HG03066 (cell line): ENCODE measurements around the gene TBC1D9B.
"Not testable (repeated sequence)": the region's sequence is repeated elsewhere in the genome, so short reads cannot be mapped to it uniquely, and the experiment has no call there.

Source experiments
- ATAC-seq: cut with Tn5 transposase; IDR thresholded peaks from one replicate; pipeline ENCODE4 v1.9.1; 2021; ENCODE audit warnings: low read depth; ENCODE audit not compliant: unreplicated experiment

TBC1D9B gene

GRCh38 chr5:179886190-179886911 is 21.3 kb downstream of the TBC1D9B start:
- no peak for ATAC-seq

DNA sequence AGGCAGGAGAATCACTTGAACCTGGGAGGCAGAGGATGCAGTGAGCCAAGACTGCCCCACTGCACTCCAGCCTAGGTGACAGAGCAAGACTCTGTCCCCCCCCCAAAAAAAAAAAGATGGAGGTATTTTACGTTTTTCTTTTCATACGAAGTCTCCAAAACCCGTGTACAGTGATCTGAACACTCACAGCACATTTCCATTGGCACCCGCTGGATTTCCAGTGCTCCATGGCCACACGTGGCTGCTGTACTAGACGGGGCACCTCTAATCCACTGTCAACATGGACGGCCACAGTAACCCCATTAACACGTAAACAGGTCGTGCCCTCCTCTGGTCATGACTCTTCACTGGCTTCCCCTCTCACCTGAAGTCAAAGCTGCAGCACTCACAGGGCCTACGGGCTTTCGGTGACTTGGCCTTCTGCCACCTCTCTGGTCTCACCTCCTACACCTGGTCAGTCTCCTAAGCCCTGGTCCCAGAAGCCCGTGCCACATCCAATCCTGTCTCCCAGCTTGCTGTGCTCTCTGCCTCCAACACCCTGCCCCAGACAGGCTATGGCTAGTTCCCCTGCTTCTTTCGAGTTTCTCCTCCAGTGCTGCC is 22.1 kb downstream of the TBC1D9B start:
- no peak for ATAC-seq

GRCh38 chr5:179883163-179883562 is 24.5 kb downstream of the TBC1D9B start:
- ATAC-seq: no peak

DNA sequence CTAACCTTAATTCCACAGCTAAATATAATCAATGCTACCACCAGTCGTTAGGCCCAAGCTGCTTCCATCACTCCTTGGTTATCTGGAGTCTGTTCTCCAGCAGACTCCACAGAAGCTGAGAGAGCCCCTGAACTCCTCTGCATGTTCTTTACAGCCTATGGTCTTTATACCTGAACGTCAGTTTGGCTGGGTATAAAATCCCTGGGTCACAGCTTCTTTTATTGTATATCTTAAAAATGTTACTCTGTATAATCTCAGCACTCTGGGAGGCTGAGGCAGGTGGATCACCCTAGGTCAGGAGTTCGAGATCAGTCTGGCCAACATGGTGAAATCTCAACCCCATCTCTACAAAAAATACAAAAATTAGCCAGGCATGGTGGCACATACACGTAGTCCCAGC is 25.4 kb downstream of the TBC1D9B start:
- ATAC-seq: no peak

DNA sequence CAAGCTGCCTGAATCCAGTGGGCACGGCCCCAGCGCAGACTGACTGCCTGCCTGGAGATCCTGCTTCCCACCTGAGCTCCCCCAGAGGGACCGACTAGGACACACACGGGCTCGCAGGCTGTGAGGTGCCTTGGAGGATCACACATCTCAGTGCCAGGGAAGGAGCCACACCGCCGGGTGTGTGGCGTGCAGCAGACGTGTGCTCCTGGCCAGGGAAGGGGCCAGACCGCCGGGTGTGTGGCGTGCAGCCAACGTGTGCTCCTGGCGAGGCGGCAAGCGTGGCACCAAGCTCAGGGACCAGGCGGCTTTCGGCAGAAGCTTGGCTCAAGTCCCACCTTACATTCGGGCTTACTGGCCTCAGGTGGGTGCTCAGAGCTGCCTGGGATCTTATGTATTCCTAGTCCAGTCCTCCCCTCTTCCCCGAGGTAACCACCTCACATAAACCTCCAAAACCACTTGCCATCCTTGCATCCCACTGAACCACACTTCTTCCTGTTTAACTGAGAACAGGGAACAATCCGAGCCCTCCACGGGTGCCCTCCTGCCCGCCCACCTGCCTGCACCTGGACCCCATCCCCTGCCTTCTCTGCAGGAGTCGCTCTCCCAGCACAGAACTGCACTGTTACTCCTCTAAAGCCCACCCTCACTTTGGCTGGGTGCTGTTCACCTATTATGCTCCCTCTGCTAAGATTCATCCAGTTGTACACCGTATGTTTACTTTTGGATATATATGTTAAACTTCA is 26.7 kb downstream of the TBC1D9B start:
- no peak for ATAC-seq

DNA sequence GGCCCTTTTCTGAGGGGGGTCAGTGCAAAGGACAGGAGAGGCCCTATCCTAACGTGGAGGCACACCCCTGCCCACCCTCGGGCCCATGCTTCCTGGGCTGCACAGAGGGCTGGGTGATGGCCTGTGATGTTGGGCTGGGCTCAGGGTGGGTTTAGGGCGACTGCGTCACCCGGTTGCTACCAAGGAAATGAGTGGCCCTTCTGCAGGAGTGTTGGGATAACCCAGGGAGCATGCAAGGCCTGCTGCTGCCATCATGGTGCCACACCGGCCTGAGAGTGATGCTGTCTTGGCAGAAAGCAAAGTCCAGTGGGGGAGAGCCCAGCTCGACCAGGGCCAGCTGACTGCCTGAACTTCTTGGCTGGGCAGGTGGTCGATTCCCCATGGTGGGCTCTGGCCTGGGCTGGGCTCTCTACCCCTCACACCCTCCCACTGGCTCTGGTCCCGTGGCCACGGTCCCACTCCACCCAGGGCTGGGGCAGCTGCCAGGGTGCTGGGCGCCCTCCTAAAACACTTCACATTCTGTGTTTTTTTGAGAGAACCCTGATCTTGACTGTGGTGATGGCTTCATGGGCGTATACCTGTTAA is 27.5 kb downstream of the TBC1D9B start:
- no peak for ATAC-seq

GRCh38 chr5:179879690-179880010 is 28.0 kb downstream of the TBC1D9B start:
- no peak for ATAC-seq

DNA sequence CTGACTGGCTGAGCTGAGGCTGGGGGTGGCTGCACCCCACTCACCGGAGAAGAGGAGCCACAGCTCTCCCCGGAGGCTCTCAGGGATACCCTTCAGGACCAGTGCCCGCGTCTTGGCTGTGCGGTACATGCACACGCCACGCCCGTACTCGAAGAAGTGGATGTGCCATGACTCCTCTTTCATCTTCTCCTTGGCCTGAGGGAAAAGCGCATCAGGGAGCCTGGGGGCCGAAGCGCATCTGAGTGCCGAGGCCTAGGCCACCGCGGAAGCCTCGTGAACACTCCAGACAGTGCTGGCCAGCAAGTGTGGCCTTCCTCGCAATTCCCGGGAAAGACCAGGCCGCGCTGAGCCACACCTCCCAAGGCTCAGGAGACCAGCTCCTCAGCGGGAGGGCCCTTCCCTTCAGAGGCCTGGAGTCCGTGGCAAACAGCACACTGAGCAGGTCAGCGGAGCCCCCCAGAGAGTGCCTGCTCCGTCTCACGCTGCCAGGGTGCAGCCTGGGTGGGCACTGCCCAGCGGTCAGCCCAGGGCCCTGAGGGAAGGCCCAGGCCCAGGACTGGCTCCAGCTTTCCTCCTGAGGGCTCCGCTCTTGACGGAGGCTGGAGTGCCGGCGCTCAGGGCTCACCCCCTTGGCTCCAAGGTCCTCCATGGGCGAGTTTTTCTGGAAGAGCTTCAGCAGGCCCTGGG is 28.6 kb downstream of the TBC1D9B start:
- no peak for ATAC-seq

GRCh38 chr5:179878222-179879002 is 29.3 kb downstream of the TBC1D9B start:
- ATAC-seq: no peak

DNA sequence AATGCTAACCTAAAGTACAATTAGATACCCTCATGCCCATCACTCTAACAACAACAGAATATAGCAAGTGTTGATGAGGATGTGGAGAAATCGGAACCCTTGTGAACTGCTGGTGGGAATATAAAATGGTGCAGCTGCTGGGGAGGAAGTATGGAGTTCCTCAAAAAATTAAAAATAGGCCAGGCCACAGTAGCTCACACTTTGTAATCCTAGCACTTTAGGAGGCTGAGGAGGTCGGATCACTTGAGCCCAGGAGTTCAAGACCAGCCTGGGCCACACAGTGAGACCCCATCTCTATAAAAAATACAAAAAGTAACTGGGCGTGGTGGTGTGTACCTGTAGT is 31.1 kb downstream of the TBC1D9B start:
- no peak for ATAC-seq

DNA sequence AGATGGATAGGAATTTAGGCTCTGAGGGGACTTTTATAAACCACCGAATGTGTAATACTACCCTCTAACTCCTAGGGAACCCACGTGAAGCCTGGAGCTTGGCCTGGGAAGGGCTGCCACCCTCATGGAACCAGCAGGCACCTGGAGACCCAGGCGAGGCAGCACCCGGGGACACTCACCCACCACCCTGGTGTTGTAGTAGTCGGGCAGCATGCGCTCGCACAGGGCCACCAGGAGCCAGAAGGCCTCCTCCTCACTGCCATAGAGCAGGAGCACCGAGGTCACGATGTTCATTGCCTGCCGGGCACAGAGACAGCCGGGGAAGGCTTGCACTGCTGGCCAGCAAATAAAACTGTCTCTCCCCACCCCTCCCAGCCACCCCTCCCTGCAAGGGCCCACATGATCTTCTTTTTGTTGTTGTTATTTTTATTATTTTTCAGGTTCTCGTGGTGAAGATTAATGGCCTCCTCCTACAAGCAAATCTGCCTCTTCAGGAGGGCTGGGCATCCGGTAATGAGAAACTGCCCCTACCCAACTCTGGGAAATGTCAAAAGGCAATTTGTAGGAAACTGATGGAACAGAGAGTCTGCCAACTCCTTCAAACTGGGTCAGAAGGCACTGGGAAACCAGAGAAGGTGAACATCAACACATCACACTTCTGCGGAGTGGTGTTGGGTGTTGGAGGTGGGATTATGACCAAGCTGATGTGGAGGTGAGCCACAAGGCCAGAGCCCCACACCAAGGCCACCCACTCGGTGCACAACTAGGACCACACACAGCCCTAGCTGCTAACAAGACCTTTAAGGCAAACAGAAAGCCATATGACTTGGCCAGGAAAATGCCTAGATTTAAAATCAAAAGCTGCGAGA is 31.7 kb downstream of the TBC1D9B start:
- ATAC-seq: no peak

DNA sequence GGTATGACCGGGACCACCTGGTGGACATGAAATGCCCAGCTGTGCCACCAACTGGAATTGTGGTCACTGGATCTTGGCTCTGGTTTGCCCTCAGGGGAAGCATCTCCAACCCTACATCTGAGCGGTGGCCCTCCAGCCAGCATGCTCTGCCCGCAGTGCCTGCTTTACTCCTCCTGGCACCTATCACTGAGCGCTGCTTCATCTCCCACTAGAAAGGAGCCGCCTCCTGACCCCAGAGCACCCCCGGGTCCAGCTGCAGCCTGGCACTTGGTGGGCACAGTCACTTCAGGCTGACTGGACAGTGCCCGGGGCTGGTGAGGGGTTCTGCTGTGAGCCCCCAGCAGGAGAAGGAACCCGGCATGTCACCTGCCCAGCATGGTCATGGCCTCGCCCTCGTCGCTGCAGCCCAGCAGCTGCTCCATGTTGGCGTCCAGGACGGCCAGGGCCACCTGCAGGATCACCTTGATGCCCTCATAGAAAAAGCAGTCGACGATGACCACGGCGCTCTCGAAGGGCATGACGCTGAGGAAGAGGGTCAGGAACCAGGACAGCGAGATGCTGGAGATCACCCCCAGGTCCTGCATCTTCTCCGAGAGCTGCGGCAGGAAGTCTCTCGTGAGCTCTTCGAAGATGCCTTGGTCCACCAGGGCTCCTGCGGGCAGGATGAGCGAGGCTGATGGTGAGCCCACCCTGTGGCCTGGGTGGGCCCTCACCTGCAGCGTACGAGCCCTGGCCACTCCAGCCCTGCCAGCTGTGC is 33.0 kb downstream of the TBC1D9B start:
- ATAC-seq: no peak

DNA sequence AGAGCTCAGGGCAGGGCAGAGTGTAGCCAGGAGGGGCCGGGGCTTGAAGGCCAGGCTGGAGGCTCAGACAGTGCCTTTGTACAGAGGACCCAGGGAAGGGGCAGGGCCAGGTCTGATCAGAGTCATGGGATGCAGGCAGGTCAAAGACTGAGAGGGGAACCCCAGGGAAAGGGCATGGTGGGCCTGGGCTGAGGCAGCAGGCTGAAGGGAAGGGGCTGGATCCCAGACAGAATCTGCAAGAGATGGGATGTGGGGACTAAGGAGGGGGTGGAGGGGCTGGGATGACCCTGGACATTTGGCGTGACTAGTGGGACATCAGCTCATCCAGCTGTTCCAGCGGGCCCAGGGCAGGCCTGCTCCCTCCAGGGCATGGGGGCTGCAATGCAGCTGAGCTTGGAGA is 33.6 kb downstream of the TBC1D9B start:
- no peak for ATAC-seq

DNA sequence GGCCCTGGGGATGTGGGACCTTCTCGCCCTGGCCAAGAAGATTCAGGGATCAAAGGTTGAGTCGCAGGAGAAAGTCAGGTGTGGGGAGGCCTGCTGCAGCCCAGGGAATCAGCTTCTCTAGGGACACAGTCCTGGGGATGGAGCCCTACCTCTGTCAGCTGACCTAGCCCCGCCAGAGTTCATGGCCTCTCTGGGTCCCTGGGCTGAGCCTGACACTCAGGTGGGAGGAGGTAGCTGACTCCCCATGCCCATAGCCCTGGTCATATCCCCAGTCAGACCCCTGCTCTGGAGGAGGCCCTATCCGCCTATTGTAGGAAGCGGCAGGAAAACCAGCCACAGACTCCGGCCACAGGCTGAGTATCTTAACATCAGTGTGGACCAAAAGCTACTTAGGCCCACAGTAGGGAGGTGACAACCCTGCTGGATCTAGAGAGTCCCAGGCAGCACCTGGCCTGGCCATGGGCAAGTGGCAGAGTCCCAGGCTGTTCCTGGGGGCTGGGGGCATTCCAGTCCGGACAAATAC is 34.0 kb downstream of the TBC1D9B start:
- ATAC-seq: no peak

GRCh38 chr5:179872828-179873575 is 34.7 kb downstream of the TBC1D9B start:
- no peak for ATAC-seq

GRCh38 chr5:179872055-179872827 is 35.5 kb downstream of the TBC1D9B start:
- no peak for ATAC-seq

DNA sequence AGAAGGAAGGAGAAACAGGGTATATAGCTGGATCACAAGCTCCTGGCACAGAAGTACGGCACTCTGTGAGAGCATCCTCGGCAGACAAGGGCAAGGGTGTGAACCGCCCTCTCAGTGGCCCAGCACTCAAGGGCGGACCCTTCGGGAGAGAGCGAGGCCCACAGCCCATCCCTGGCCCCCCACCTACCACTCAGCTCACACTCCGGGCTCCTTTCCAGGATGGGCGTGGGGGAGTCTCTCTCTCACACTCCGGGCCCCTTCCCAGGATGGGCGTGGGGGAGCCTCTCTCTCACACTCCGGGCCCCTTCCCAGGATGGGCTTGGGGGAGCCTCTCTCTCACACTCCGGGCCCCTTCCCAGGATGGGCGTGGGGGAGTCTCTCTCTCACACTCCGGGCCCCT is 36.2 kb downstream of the TBC1D9B start:
- ATAC-seq: not testable (repeated sequence)
